Renal cortex interstitium (tissue), 11 donors: ENCODE measurements around the gene DAZAP2. TPM values are rescaled to one million over a fixed set of nuclear protein-coding genes. Genes with fewer than 3 reads are reported as not detected.
A peak's percentile ranks its signal among the peaks of the same experiment; 100 is the strongest.
"Not testable (repeated sequence)": the region's sequence is repeated elsewhere in the genome, so short reads cannot be mapped to it uniquely, and the experiment has no call there.

Experiments
- DNase-seq, 11 donors: peaks; one replicate each; pipeline ENCODE4 v3.0.0-alpha.2; 2013; ENCODE audit warnings: low read depth in 9 of 11, low spot score in 4 of 11; ENCODE audit errors: extremely low read depth in 1 of 11
- polyA plus RNA-seq, 3 donors: library from polyadenylated mRNA; unstranded; fragments of 120-200 nt; gene quantifications; one replicate each; pipeline ENCODE4 v1.2.1, GENCODE V29; 2013; ENCODE audit not compliant: insufficient read length in 3 of 3

The DAZAP2 gene
- polyA plus RNA-seq, 3 donors = 259 to 294 (median 266) TPM

DNA sequence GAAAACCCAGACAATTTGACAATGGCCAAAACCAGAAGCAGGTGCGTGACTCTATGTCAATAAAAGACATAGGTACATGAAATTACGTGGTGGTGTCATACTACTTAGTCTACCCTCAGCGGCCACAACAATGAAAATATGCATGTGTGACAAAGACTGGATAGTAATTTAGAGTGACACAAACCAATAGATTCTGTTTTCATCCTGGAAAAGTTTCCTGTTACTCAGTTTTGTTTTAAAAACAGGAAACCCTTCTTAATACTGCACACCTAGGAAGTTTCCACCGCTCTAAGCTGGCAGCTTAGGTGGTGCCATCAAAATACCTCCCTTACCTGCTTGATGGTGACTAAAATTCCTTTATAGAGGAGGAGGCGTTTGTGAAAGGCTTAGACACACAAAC, 35.9 kb upstream of the DAZAP2 start:
- DNase-seq = no peak

DNA sequence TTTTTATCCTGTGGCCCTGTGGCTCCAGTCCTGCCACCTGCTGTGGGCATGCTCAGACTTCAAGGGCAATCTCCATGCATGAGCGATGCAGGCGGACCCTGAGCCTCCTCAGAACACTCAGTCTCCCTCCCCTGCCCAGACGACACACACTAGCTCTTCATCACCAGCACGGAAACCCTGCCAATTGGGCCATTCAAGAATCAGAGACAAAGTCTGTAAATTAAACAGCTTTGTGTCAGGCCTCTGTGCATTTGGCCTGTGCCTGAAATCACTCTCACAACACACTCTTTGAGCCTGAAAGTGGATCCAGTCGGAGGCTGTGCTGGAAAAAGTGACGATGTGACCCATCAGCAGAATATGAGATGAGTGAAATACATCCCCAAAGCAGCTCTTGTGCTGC, 33.3 kb upstream of the DAZAP2 start:
- DNase-seq = no peak

- no peak for DNase-seq
Observed at GRCh38 chr12:51208016-51208660, 30.5 kb upstream of the DAZAP2 start.

- no peak for DNase-seq
Observed at GRCh38 chr12:51209259-51209658, 29.4 kb upstream of the DAZAP2 start.

DNA sequence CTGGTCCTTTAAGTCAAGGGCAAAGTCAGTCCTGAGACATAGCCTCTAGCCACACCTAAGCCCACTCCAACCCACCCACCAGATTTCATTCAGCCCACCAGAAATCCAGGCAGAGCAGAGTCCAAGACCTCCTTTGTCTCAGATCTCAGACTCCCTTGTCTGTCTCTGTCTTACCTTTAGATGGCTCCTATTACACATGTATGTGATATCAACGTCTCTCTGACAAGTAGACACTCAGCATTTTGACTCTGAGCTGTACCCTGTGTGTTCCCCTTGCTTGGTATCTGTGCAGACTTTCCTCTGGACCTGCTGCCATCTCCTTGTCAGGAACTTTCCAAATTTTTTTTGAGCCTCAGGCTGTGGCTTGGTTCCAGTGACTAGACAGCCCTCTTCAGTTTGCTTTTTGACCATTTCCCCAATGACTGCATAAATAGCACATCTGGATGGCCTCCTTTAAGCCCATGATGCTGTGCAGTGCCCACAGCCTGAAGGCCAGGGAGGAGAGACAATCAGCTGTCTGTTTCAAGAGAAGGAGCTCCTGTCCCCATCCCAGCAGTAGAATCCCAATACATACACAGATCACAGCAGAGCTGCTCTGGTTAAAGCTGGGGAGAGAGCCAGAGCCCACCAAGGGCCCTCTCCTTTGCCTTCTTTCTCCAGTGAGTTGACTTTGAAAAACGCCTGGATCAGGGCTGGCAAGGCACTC, 27.8 kb upstream of the DAZAP2 start:
- no peak for DNase-seq

DNA sequence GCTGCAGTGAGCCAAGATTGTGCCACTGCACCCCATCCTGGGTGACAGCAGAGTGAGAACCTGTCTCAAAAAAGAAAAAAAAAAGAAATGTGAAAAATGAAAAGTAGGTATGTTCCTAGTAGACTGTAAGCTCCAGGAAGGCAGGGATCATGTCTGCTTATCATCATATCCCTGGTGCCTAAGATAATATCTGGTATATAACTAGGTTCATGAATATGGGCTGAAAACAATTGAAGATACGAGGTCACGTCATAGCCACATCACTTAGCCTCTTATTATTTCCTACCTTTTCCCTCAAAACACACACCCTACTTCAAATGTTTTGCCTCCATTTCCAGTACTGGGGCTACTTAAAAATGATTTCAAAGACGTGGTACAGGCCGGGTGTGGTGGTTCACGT, 23.7 kb upstream of the DAZAP2 start:
- DNase-seq = no peak

DNA sequence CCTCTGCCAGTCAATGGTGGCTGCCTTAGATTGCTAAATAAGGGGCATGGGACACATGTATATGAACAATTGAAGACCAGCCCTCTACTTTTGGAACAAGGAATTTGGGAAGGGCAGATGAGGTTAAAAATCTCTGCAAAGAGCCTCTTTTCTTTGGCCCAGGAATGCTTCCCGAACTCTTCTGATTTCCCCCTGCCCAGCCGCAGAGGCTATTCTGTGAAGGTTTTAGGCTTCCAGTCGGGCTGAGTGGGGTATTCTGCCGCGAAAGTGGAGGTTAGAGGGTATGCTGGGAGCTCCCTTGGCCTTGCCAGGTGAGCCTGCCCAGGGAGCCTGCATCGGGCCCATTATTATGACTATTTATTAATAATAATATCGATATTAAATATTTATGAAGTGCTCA, 22.0 kb upstream of the DAZAP2 start:
- DNase-seq = no peak

DNA sequence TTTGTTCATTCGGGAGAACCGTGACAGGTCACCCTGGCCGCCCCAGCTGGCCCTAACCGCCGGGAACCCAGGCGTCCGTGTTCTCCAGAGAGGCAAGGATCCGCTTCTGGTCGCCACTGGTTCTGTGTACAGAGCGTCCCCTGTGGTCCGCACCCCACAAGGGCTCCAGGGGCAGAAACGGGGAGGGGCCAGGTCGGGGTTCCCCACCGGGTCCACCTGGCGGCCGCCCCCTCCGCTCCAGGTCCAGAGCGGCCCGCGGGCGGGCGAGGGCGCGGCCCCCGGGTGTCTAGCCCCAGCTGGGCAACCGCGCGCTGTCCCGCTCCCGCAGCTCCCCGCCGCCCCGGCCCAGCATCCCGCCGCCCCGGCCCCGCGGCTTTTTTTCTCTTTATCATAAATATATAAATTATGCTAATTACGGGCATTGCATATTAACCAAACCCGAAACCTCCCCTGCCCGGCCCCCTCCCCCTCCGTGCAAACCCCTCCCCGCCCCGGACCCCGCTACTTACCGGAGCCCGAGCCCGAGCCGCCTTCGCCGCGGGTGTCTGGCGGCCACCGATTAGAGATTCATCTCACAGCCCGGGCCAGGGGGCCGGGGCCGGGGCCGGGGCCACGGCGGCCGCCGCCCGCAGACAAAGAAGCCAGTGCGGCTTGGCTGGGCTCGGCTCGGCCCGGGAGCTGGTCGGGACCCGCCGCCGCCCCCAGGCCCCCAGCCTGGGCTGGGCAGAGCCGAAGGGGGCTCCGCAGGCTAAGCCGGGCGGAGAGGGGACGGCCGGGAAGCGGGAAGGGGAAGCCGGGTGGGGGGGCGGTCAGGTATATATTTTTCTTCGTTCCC, 21.3 kb upstream of the DAZAP2 start:
- peak in 5 of 11 donors; percentile 28 to 36 (median 33) for DNase-seq

DNA sequence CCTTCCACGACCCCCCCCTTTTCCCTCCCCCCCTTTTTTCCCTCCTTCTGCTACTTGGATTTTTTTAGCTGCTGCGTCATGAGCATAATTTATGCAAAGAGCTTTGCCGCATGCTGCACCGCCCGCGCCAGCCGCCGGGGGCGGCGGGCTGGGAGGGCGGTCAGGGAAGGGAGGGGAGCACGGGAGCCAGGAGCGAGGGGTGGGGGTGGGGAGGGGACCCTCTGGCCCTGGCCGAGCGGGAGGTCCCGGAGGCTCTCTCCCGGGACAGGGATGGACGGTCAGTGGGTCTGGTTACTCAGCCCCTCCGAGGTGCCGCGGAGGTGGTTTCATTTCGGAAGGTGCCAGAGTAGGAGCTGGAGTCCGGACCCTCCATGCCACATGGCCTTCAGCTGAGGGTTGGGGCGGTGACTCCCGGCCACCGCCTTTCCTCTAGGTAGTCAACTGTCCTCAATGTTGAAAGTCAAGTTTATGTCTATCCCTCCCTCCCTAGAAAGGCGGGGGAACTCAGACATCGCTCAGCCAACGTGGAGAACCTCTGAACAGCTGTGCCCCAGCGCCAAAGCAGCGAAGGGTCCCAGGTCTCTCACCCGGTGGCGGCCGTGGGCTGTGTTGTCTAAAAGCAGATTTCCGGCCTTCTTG, 20.5 kb upstream of the DAZAP2 start, which contains the start of gene POU6F1:
TSS of gene POU6F1 (minus strand) at position 95 of the 639 bp plus-strand sequence. CDS start 11,226 bp downstream, outside the sequence.
- peak; percentile 74 to 90 (median 83) for DNase-seq

GRCh38 chr12:51218607-51219161, 19.9 kb upstream of the DAZAP2 start:
- DNase-seq = peak in 1 of 11 donors; percentile 39

GRCh38 chr12:51219322-51219721, 19.3 kb upstream of the DAZAP2 start:
- no peak for DNase-seq

GRCh38 chr12:51219857-51220256, 18.8 kb upstream of the DAZAP2 start:
- DNase-seq = not testable (repeated sequence)

DNA sequence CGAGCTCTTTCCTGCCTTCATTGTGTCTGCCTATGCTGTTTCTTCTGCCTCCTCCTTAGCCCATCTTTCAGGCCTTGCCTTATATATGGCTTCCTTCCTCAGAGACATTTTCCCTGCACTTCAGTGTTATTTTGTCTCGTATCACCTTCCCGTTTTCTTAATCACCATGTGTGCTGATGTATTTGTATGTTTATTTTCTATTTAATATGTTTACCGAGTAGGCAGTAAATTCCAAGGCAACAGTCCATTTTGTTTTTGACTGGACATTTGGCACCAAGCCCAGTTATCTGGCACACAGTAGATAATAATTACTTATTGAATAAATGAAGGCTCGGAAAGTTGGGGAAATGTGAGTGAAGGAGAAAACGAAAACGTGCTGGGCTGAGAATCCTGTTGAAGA, 16.2 kb upstream of the DAZAP2 start:
- no peak for DNase-seq

DNA sequence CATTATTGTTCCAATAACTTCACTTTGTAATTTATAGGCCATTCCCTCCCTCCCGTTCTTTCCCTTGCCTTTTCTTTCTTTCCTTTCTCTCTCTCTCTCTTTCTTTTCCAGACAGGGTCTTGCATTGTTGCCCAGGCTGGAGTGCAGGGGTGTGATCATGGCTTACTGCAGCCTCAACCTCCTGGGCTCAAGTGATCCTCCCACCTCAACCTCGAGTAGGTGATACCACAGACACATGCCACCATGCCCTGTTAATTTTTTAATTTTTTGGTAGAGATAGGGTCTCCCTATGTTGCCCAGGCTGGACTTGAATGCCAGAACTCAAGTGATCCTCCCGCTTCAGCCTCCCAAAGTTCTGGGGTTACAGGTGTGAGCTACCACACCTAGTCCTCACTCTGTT, 14.0 kb upstream of the DAZAP2 start:
- DNase-seq = no peak

DNA sequence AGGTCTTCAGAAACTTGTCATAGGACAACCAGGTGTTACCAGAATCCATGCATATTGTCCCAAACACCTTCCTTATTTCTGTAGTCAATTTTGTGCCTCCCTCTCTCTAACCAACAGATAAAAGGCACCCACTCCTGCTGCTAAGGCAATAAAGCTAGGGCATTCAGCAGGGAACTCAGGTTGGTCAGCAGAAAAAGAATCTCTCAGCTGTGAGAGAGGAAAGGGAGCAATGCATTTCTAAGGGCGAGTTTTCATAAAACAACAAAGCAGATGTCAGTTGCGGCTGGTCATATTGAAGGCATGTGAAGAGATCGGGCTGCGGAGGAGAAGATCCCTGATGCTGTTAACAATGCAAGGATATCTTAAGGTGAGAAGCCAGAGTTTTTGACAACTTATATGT, 13.4 kb upstream of the DAZAP2 start:
- DNase-seq = no peak

DNA sequence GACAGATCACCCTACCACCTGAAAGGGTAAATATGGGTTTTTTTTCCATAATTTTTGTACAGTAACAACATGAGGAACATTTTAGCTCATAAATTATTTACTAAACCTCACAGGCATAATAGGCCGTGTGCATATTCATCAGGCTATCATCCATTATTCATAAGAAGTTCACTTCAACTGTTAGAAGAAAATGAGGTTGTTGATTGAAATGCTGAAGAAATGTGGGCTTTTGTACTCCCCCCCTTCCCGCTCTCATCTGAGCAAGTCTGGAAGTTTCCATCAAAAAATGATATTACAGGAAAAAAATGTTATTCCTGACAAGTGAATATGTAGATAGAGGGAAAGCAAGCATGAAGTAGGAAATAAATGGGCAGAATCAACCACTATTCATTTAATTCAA, 12.9 kb upstream of the DAZAP2 start:
- DNase-seq = no peak

DNA sequence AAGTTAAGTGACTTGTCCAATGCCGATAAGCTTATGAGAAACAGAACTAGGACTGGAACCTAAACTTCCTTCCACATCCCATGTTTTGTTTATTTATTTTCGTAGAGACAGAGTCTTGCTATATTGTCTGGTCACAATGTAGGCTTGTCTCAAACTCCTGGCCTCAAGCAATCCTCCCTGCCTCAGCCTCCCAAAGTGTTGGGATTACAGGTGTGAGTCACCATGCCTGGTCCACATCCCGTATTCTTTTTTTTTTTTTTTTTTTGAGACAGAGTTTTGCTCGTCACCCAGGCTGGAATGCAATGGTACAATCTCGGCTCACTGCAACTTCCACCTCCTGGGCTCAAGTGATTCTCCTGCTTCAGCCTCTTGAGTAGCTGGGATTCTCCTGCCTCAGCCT, 11.5 kb upstream of the DAZAP2 start:
- not testable (repeated sequence) for DNase-seq

DNA sequence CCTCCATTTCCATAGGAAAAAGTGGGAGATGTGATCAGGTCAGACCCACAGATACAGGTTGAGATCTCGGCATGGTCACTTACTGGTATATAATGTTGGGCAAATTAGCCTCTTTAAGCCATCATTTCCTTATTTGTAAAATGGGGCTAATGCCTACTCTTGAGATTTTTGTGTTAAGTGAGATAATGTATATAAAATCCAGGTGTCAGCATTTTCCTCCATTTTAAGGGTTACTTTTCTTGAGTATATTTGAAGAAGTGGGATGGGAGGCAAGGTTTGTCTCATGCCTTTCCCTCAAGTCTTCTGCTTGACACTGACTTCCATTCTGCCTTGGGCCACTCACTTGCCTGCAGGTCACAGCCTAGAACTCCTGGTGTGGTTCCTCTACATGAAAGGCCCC, 10.7 kb upstream of the DAZAP2 start:
- no peak for DNase-seq

DNA sequence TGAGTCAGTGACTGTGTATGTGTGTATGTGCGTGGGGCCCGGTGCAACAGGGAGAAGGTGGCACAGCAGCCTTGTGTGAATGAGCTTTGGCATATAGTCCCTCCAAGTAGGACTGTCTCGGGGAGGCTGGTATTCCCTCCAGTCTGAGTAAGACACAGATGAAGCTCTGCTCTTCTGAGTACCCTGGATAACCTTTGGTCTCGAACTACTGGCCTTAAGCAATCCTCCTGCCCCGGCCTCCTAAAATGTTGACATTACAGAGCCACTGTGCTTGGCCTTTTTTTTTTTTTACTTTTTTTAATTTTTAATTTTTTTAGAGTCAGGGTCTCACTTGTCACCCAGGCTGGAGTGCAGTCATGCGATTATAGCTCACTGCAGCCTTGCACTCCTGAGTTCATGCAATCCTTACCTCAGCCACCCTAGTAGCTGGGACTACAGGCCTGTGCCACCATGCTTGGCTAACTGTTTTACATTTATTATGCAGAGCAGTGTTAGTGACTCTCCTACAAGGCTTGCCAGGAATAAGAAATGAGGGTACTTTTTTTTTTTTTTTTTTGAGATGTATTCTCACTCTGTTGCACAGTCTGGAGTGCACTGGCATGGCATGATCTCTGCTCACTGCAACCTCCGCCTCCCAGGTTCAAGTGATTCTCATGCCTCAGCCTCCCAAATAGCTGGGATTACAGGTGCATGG, 9.4 kb upstream of the DAZAP2 start:
- DNase-seq = no peak
